ENCODE results near the gene FAM53B. TPM values are rescaled to one million over a fixed set of nuclear protein-coding genes. Genes with fewer than 3 reads are reported as not detected.

FAM53B gene
- total RNA-seq, 3 donors from 2014 or later, result 17.0 to 39.7 (median 22.8) TPM

DNA sequence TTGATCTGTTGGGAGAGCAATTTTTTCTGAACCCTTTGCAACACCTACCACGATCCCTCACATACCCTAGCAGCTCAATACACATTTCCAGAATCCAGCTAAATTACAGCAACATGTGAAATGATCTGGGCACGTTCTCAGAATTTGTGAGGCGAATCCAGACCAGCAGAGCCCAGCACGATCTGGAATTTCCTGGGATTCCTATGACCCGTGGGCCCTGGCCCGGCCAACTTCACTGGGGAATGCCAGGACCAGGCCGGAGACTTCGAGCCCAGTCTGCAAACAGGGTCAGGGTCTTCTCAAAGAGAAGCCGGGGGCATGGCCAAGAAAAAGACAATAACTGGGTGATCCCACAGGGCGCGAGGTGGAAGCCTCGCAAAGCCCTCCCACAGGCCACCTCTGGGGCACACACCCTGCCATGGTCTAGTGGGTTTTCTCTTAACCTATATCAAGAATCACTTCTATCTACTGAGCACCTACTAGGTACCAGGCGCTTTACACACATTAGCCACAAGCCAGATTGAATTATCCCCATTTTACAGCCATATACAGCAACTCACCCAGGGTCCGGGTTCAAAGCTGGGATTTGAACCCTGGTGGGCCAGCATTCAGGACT is 33.8 kb downstream of the FAM53B start:
- H3K4me3 ChIP-seq, result no peak overlapping the region
- DNase-seq (ENCODE audit: low spot score in 2 of 2), result no peak
- peaks cover 11% of the 10 kb centered on the region in 2 donors for H3K4me1 ChIP-seq
- peak overlapping the region in 1 of 2 donors; percentile 40 for H3K27ac ChIP-seq
- no peaks in the 10 kb centered on the region for H3K27me3 ChIP-seq
- TF ChIP-seq, protein P1, sequence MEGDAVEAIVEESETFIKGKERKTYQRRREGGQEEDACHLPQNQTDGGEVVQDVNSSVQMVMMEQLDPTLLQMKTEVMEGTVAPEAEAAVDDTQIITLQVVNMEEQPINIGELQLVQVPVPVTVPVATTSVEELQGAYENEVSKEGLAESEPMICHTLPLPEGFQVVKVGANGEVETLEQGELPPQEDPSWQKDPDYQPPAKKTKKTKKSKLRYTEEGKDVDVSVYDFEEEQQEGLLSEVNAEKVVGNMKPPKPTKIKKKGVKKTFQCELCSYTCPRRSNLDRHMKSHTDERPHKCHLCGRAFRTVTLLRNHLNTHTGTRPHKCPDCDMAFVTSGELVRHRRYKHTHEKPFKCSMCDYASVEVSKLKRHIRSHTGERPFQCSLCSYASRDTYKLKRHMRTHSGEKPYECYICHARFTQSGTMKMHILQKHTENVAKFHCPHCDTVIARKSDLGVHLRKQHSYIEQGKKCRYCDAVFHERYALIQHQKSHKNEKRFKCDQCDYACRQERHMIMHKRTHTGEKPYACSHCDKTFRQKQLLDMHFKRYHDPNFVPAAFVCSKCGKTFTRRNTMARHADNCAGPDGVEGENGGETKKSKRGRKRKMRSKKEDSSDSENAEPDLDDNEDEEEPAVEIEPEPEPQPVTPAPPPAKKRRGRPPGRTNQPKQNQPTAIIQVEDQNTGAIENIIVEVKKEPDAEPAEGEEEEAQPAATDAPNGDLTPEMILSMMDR (IDR thresholded peaks at IDR 0.05), result no peak
- H3K9me3 ChIP-seq, result no peaks in the 10 kb centered on the region
- intact Hi-C loops (cut with DNase I; ENCODE audit: low total_unique reads), result no loop called here
- H3K36me3 ChIP-seq, result no peaks in the 10 kb centered on the region

DNA sequence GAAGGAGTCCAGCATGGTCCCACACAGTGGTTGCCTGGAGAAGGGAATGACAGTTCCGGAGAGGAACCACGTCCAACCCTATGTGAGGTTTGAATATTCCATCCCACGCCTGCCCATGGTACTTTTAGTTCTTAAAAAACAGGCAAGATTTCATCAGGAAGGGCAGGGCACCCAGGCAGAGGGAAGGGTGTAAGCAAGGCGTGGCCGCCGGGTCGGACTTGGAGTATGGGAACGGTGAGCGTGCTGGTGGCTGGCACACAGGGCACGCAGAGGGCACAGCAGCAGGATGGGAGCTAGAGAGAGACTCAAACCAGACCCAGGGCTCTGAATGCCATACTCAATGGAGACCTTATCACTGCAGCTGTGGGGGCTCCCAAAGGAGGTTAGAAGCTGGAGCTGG is 34.3 kb downstream of the FAM53B start:
- TF ChIP-seq, protein P1 (IDR thresholded peaks at IDR 0.05), result no peak
- TF ChIP-seq POLR2AphosphoS5 (IDR thresholded peaks at IDR 0.05), result no peak
- TF ChIP-seq POLR2A (IDR thresholded peaks at IDR 0.05), result no peak
- intact Hi-C loops (cut with DNase I; ENCODE audit: low total_unique reads), result loop anchor here (5.0 kb wide), 1 partner anchor 32 kb away; the partner anchor contains the start of gene FAM53B
- Histone ChIP-seq H3K36me3 (no peaks in the 10 kb centered on the region), H3K4me1 (peaks cover 11% of the 10 kb centered on the region in 2 donors), H3K27ac (peak overlapping the region in 1 of 2 donors; percentile 40), H3K27me3 (no peaks in the 10 kb centered on the region), H3K9me3 (no peaks in the 10 kb centered on the region), H3K4me3 (no peak overlapping the region)
- no peak for DNase-seq (ENCODE audit: low spot score in 2 of 2)

DNA sequence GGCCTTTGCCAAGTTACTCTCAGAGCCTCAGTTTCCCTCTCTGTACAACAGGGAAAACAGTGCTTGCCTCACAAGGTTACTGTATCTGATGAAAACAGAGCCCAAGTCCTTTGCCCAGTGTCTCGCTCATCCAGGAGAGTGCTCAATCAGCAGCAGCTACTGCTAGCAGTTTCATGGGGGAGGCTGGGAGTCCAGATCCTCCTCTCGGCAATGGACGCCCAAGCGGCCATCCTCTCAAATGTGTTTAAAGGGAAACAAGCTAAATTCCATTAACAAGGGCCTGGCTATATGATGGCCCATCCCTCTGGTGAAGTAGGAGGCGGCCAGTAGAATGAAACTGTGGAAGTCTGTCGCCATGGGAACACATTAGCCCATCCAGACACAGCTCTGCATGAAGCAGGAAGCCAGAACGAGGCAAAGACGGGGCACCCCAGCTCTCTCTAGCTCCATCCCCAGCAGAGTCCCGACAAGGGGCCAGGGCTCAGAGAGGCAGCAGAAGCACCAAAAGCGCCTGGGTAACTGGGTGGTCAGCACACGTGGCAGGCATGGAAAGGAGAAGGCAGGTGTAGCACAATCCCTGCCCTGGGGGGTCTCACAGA is 35.2 kb downstream of the FAM53B start:
- DNase-seq (ENCODE audit: low spot score in 2 of 2), result no peak
- TF ChIP-seq POLR2AphosphoS5 (IDR thresholded peaks at IDR 0.05), result no peak
- TF ChIP-seq, protein P1 (IDR thresholded peaks at IDR 0.05), result no peak
- TF ChIP-seq POLR2A (IDR thresholded peaks at IDR 0.05), result no peak
- Histone ChIP-seq H3K36me3 (no peaks in the 10 kb centered on the region), H3K9me3 (no peaks in the 10 kb centered on the region), H3K4me1 (peaks cover 11 to 14% of the 10 kb centered on the region in 2 donors), H3K27me3 (no peaks in the 10 kb centered on the region), H3K4me3 (no peak overlapping the region), H3K27ac (peak overlapping the region; percentile 73 to 85)
- intact Hi-C loops (cut with DNase I; ENCODE audit: low total_unique reads), result loop anchor here (5.0 kb wide), 1 partner anchor 33 kb away; the partner anchor contains the start of gene FAM53B

DNA sequence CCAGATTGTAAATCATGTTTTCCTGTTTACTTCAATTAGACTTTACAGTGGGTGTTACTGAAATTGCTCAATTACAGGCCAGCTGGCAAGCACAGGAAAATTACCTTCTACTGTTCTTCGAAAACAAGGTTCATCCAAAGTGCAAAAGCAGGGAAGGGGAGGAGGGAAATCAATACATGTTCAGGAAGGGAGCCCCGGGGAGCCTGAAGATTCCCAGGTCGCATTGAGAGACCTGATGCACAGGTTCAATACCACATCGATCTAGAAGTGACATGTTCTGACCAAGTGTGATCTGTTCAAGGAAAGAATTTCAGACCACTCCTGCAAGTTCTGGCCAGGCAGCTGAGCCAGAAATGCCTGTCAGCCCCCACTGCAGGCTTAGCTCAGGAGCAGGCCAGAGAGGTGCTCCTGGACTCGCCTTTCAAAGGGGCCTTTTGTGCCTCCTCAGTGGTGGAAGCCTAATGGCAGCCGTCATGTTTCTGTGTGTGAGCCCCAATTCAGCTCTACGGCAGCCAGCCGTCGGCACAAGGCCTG is 35.9 kb downstream of the FAM53B start:
- TF ChIP-seq, protein P1 (IDR thresholded peaks at IDR 0.05), result no peak
- no peak for TF ChIP-seq POLR2A (IDR thresholded peaks at IDR 0.05)
- no peak for TF ChIP-seq POLR2AphosphoS5 (IDR thresholded peaks at IDR 0.05)
- intact Hi-C loops (cut with DNase I; ENCODE audit: low total_unique reads), result loop anchor here (5.0 kb wide), 1 partner anchor 34 kb away; the partner anchor contains the start of gene FAM53B
- H3K9me3 ChIP-seq, result no peaks in the 10 kb centered on the region
- DNase-seq (ENCODE audit: low spot score in 2 of 2), result no peak
- peak overlapping the region; percentile 73 to 85 for H3K27ac ChIP-seq
- H3K36me3 ChIP-seq, result no peaks in the 10 kb centered on the region
- peaks cover 14 to 21% of the 10 kb centered on the region in 2 donors for H3K4me1 ChIP-seq
- H3K4me3 ChIP-seq, result no peak overlapping the region
- H3K27me3 ChIP-seq, result no peaks in the 10 kb centered on the region

DNA sequence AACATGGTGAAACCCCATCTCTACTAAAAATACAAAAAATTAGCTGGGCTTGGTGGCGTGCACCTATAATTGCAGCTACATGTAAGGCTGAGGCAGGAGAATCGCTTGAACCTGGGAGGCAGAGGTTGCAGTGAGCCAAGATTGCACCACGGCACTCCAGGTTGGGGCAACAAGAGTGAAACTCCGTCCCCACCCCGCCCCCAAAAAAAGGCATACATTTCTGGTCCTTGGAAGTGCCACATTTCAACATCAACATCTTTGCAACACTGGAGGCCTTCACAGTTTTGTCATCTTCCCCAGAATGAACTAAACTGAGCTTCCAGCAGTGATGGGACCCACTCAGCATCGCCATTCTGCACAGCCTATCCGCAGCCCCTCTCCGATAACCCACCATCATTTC is 36.6 kb downstream of the FAM53B start:
- H3K27ac ChIP-seq, result peak overlapping the region in 1 of 2 donors; percentile 85
- peaks cover 21 to 29% of the 10 kb centered on the region in 2 donors for H3K4me1 ChIP-seq
- intact Hi-C loops (cut with DNase I; ENCODE audit: low total_unique reads), result loop anchor here (5.0 kb wide), 1 partner anchor 35 kb away; the partner anchor contains the start of gene FAM53B
- H3K27me3 ChIP-seq, result no peaks in the 10 kb centered on the region
- DNase-seq (ENCODE audit: low spot score in 2 of 2), result no peak
- no peak overlapping the region for H3K4me3 ChIP-seq
- H3K36me3 ChIP-seq, result no peaks in the 10 kb centered on the region
- H3K9me3 ChIP-seq, result no peaks in the 10 kb centered on the region
- TF ChIP-seq POLR2A (IDR thresholded peaks at IDR 0.05) (no peak), POLR2AphosphoS5 (IDR thresholded peaks at IDR 0.05) (no peak)
- TF ChIP-seq, protein P1 (IDR thresholded peaks at IDR 0.05), result no peak

All from breast epithelium (tissue), 4 donors.